GM21528 (cell line): Measurements from ENCODE around the gene ASB10.

Source experiments
- ATAC-seq: cut with Tn5 transposase; IDR thresholded peaks from one replicate; pipeline ENCODE4 v1.9.1; 2021; ENCODE audit warnings: mild to moderate bottlenecking, moderate library complexity; ENCODE audit not compliant: unreplicated experiment, low FRiP score

The ASB10 gene

DNA sequence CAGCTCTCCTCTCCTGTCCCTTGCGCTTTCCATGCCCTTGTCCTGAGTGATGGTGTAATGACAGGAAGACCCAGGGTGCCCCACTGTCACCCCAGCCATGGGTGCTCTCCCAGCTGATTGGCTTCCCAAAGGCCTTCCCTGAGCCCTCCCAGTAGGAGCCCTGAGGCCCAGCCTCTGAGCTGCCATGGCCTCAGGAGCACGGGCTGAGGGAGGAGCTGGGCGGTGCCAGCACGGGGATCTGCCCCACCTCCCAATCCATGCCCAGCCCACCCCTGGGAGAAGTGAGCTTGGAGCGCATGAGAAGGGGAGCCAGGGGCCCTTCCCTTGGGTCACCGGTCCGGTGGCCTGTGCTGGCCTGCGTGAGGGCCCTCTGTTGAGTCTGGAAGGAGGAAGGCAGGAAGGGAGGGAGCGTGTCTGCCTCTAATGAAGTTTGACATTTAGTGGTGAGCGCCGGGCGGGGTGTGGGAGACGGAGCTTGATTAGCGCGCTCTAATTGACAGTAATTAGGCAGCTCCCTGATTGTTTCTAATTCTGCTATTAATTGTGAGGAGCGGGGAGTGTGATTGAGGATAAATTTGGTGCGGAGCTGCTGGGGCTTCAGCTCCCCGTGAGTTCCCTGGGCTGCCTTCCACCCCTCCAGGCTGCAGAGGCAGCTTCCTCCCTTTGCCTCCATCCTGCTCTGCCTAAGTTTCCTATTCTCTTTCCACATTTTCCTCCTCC, 47.8 kb downstream of the ASB10 start:
- ATAC-seq = no peak

- no peak for ATAC-seq
Measured at GRCh38 chr7:151138153-151138851, 48.7 kb downstream of the ASB10 start.

DNA sequence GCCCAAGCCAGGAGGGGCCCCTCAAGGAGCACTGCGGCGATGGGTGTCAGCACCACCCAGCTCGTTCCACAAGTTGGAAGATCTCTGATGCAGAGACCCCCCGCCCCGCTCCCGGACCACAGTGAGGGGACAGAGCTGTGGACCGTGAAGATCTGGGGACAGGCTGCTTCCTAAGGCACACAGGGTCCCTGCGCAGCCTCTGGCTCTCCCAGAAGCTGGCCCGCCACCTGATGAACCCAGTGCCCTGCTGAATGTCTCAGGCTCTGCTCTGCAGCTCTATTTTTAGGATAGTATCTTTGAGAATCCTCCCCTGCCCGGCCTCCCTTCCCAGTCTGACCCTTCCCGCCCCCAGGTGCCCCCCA, 49.3 kb downstream of the ASB10 start:
- ATAC-seq = no peak

GRCh38 chr7:151137076-151137675, 49.9 kb downstream of the ASB10 start:
- ATAC-seq = no peak

DNA sequence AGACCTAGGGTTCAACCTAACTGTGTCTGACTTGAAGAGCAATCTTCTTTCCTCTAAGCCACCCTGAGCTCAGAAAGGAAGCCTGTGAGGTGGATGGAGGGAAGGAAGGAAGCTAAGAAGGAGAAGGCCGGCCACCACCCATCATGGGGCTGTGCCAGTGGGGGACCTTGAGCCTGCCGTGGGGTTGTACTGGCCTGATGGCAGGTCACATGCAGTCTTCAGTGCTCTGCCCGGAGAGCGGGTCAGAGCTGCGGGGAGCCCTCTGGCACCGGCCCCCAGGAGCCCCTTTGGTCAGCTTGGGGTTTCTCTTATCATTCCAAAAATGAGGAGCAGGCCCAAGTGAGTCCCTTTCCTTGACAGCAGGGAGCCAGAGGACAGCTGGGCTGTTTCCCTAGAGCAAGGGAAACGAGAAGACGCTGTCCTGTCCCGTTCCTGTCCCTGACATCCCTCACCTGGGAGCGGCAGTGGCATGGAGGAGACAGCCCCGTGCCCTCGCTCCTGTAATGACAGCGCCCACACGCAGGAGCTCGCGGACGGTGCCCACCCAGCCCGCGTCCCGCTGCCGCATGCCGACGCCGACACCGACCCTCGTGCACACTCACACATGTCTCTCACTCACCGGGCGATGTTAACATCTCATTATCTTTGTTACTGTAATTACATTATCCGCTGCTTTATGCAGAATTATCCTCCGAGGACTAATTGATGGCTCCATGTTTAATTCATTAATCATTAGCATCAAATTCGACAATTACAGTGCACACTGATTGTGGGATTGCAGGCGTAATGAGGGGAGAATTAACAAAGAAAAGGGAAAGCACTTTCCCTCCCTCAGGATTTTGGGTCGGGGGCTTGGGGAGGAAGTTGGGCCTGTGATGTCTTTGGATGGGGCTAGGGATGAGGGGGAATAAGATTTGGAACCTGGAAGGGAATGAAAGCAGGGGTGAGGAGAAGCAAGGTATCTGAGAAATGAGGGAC, 50.9 kb downstream of the ASB10 start:
- ATAC-seq = no peak

GRCh38 chr7:151135525-151135845, 51.6 kb downstream of the ASB10 start:
- no peak for ATAC-seq

- ATAC-seq = no peak
Measured at GRCh38 chr7:151134743-151135524, 52.1 kb downstream of the ASB10 start.

DNA sequence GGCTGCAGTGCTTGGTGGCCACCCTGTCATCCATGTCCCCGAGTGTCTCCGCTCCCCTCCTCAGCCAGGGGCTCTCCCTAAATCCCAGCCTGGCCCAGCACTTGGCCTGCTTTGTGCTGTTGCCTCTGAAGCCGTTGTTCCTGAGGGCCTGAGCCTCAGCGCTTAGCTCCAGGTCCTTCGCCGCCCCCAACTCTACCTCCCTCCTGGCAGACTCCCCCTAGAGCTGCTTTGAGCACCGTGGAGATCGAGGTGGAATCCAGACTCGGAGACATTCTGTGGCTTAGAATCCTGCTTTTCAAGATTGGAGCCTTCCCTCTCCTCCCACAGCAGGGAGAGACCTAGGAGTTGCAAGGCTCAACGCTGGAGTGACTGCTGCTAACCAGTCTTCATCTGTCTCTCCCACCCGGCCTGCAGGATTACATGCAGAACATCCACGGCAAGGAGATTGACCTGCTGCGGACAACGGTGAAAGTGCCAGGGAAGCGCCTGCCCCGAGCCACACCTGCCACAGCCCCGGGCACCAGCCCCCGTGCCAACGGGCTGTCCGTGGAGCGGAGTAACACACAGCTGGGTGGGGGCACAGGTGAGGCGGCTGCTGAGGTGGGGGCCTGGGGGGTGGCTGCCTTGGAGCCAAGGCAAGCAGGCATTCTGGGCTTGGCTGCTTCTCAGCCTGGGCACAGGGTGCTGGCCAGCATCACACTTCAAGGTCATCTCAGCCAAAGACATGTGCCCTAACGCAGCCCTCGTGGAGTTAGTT, 52.9 kb downstream of the ASB10 start:
- ATAC-seq = no peak

DNA sequence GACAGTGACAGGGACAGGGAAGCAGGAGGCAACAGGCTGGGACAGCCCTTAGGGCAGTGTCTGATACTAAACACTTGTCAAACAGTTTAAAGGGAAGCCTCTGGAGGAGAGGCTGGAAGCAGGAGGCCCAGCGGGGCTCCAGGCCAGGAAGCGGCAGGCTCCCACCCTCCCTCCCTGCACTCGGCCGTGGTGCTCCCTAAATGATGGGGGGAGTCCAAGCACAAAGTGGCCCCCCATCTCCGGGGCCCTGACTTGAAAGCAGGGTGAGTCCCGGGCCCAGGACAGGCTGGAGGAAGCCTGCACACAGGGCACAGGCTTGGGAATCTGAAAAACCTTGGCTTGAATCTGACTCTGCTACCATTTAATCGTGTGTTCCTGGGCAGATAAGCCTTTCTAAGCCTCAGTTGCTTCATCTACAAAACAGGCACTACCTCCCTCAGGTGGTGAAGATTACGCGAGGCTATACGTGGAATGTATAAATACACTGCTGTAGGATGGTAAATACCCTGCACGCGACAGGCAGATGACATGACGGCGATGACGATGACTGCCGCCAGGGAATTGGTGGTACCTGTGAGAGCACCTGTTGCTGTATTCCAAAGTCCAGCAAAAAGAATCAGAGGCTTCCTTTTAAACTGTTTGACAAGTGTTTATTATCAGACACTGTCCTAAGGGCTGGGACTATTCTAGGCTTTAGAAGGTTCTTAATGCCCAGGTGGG, 53.6 kb downstream of the ASB10 start:
- no peak for ATAC-seq

DNA sequence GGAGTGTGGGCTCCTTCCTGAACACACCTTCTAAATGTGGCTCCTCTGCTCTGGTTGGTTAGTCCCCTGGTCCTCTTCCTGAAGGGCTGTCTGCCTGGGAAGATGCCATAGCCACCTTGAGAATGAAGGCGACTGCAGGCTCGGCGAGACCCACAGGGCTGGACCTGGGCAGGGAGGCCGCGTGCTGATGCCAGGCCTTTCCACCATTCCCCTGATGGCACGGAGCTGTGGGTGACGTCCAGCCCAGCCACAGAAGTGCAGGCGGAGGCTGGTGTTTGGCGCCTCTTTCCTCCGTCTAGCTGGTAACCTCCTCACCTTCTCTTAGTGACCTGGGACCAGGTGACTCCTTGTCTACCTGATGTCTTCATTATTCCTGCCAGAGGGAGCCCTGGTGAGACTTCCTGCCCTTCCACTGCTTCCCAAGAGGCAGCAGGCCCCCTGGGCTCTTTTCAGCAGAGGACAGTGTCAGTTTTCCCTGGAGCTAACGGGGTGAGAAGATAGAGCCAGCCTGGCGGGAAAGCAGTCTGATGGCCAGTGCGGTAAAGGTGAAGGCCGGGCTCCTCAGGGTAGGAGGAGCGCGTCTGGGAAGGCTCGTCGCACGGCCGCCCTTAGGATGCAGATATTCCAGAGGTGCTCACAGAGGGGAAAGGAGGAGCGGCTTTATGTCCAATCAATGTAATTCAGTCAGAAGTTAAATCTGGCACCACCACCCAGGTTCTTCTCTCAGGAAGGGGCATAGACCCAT, 54.4 kb downstream of the ASB10 start:
- no peak for ATAC-seq

DNA sequence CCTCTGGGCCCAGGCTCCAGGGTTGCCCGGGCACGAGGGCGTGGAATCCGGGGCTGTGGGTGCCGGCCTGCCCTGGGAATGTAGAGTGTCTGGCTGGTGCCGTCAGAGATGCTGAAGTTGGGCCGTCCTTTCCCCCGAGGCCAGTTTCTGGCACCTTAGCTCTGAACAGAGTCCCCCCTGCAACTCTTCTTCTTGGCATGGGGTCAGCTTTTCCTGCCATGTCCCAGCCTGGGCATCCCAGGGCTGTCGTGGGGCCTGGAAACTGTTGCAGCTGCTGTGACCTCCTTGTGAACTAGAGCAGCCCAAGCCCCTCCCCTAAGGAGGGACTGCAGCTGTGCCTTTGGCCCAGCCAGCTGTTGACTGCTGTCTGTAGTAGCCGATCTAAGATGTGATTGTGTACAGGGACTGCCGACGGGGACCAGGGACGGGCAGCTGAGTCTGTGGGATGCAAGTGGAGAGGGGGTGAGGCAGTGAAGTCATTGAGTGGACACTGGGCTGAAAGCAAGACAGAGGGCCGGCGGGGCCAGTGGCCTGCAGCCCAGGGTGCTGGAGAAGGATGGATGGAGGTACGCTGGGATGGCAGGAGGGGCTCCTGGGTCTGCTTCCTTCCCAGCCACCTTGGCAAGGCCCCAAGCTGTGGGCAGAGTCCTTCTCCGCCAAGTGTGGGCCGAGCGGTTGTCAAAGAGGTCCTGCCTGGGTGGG, 55.3 kb downstream of the ASB10 start:
- ATAC-seq = no peak

- ATAC-seq = no peak
Measured at GRCh38 chr7:151131224-151131591, 55.8 kb downstream of the ASB10 start.

GRCh38 chr7:151130741-151131157, 56.3 kb downstream of the ASB10 start:
- ATAC-seq = no peak

DNA sequence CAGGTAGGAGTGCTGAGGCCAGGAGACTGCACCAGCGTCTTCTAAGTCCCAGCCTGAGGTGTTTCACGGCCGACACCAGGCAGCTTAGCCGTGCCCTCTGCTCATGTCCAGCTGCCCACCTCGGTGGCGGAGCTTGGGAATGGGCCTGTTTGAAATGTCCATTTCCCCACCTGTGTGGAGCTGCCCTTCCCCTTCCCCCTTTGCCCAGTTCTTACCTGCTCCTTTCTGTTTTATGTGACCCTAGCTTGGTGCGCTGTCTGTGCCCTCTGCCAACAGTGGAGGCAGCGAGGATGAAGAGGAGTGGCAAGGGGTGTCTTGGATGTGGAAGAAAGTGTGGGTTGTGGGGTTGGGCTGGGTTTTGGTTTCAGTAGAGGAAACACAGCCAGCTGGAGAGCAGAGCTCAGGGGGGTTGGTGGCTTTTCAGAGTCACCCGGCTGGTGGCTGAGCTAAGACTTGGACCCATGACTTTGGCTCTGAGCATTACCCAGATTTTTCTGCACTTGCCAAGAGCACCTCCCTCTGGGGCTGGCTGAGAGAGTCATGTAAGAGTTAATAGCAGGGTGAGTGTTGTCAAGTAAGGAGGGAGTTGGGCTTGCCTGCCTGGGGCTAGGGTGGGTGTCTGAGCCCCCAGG, 57.0 kb downstream of the ASB10 start:
- no peak for ATAC-seq

- no peak for ATAC-seq
Measured at GRCh38 chr7:151129117-151129959, 57.7 kb downstream of the ASB10 start.

DNA sequence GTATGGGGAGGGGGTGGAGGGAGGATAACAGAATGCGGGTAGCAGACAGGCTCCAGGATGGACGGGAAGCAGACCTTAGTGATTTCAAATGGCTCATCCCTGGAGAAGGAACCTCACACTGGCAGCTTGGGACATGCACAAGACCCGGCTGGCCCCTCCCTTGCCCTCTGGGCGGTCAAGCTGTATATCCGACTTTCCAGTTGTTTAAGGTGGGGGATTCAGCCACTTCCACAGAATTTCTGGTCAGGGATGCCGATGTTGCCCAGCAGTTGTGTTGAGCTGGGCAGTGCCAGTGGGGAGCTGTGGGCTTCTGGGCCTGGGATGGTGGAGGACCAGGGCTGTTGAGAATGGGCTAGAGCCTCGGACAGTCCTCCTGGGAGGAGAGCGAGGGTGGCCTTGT, 58.3 kb downstream of the ASB10 start:
- no peak for ATAC-seq
